HepG2 (cell line): ENCODE data around the gene TNIP3. TPM values are rescaled to one million over a fixed set of nuclear protein-coding genes. Genes with fewer than 3 reads are reported as not detected.

Source experiments
- ATAC-seq: fragments of 200-7000 bp; cut with Tn5 transposase; 3 replicates; pipeline ENCODE4 v1.9.1; 2020; ENCODE audit warnings: mild to moderate bottlenecking, moderate library complexity
- BruUV-seq: library from RNA; stranded (reverse); fragments of 400-500 nt; replicated peaks from 2 replicates; lab custom pipeline; 2021; lab: Mats Ljungman, UMichigan
- CTCF ChIA-PET: fragments of 300-600 bp; formaldehyde crosslinking; extraction: SDS; loops from one replicate; lab custom pipeline; 2021; ENCODE audit warnings: low total read pairs, inconsistent platforms, low intra/inter-chr PET ratio; lab: Yijun Ruan, JAX
- POLR2A ChIA-PET: fragments of 350-600 bp; sonication (Branson Sonifier 250); formaldehyde crosslinking; loops from one replicate; lab custom pipeline; 2020; ENCODE audit warnings: antibody characterized with exemption, inconsistent platforms; lab: Yijun Ruan, JAX
- DNase-seq: peaks from one replicate; pipeline ENCODE4 v3.0.0-alpha.2; 2015; ENCODE audit warnings: low spot score
- FAIRE-seq: peaks from 3 replicates; lab custom pipeline; 2011; peaks lifted over from hg19 to GRCh38; lab: Jason Lieb, UNC
- H2AFZ ChIP-seq: one replicate; pipeline ENCODE4 v1.6.1; 2011; ENCODE audit warnings: low read length, inconsistent platforms
- H3K27ac ChIP-seq: fragments of 300-600 bp; 3 replicates; pipeline ENCODE4 v1.8.0; 2011; ENCODE audit warnings: mixed run types, mild to moderate bottlenecking, mixed read lengths, low read length, inconsistent platforms; ENCODE audit not compliant: insufficient read depth; ENCODE audit errors: extremely low read length
- H3K27me3 ChIP-seq, 2 experiments: fragments of 200-600 bp in 1 of 2; 2 replicates in 1 of 2; 3 replicates in 1 of 2; pipeline versions ENCODE4 v1.6.0 to v1.8.0; 2011; ENCODE audit warnings: low read length in 2 of 2, mild to moderate bottlenecking in 2 of 2, moderate library complexity in 2 of 2, inconsistent platforms in 1 of 2; ENCODE audit not compliant: insufficient read depth in 2 of 2, control insufficient read depth in 1 of 2
- H3K36me3 ChIP-seq, 2 experiments: fragments of 200-600 bp in 1 of 2; replicated peaks in 1 of 2; 2 replicates in 1 of 2; 3 replicates in 1 of 2; pipeline versions ENCODE4 v1.5.1 to v1.8.0; 2011; ENCODE audit warnings: low read length in 2 of 2, inconsistent platforms in 1 of 2; ENCODE audit not compliant: insufficient read depth in 2 of 2, control insufficient read depth in 1 of 2
- H3K4me1 ChIP-seq: 2 replicates; pipeline ENCODE4 v1.5.1; 2012; ENCODE audit warnings: low read length, inconsistent platforms; ENCODE audit not compliant: insufficient read depth
- H3K4me2 ChIP-seq: 2 replicates; pipeline ENCODE4 v1.6.0; 2011; ENCODE audit warnings: low read depth, low read length, inconsistent platforms
- H3K4me3 ChIP-seq, 3 experiments: fragments of 200-600 bp in 1 of 3; sonication (generic), shearing (Covaris generic) in 1 of 3; replicated peaks in 1 of 3; 2 replicates each; pipeline ENCODE4 v1.5.1; 2011 to 2016; ENCODE audit warnings: low read length in 3 of 3, inconsistent platforms in 2 of 3, low read depth in 2 of 3, mild to moderate bottlenecking in 2 of 3, control low read depth in 1 of 3, mixed read lengths in 1 of 3; ENCODE audit not compliant: insufficient read depth in 1 of 3
- H3K79me2 ChIP-seq: one replicate; pipeline ENCODE4 v1.6.1; 2011; ENCODE audit warnings: low read length, inconsistent platforms; ENCODE audit not compliant: insufficient read depth
- H3K9ac ChIP-seq: 2 replicates; pipeline ENCODE4 v1.6.0; 2011; ENCODE audit warnings: mild to moderate bottlenecking, low read depth, low read length, inconsistent platforms; ENCODE audit not compliant: insufficient read depth
- H3K9me3 ChIP-seq: 2 replicates; pipeline ENCODE4 v1.5.1; 2012; ENCODE audit warnings: mild to moderate bottlenecking, low read length
- H4K20me1 ChIP-seq: 2 replicates; pipeline ENCODE4 v1.6.0; 2011; ENCODE audit warnings: inconsistent platforms, mild to moderate bottlenecking, low read length, moderate library complexity; ENCODE audit not compliant: insufficient read depth
- ADNP ChIP-seq: sonication (generic); formaldehyde crosslinking; IDR thresholded peaks from 2 replicates; pipeline ENCODE4 v1.4.0; 2020; ENCODE audit warnings: missing genetic modification reagents
- AHR ChIP-seq: IDR thresholded peaks from 2 replicates; pipeline ENCODE4 v1.6.1; 2018; ENCODE audit warnings: missing genetic modification reagents, missing compliant biosample characterization
- RAD51 ChIP-seq: fragments of 450-650 bp; IDR thresholded peaks from 2 replicates; pipeline ENCODE4 v1.6.1; 2016; ENCODE audit warnings: borderline replicate concordance
- SMAD1 ChIP-seq: sonication (generic); formaldehyde crosslinking; IDR thresholded peaks from 2 replicates; pipeline ENCODE4 v1.4.0; 2020; ENCODE audit warnings: missing genetic modification reagents, low read depth, mild to moderate bottlenecking, borderline replicate concordance
- SP5 ChIP-seq: IDR thresholded peaks from 2 replicates; pipeline ENCODE4 v1.6.1; 2016; ENCODE audit warnings: low read depth, borderline replicate concordance
- ZNF292 ChIP-seq: sonication (generic); formaldehyde crosslinking; IDR thresholded peaks from 2 replicates; pipeline ENCODE4 v1.8.1; 2022; ENCODE audit warnings: mild to moderate bottlenecking, low read depth, missing genetic modification reagents, borderline replicate concordance
- ZSCAN12 ChIP-seq: sonication (generic); formaldehyde crosslinking; IDR thresholded peaks from 2 replicates; pipeline ENCODE4 v1.9.0; 2021; ENCODE audit warnings: mild to moderate bottlenecking, missing genetic modification reagents
- WGBS: methylation state at CpG from one replicate; pipeline ENCODE4 v1.1.6; 2017; ENCODE audit warnings: low lambda C conversion rate; 5-methylcytosine and 5-hydroxymethylcytosine counted together
- in situ Hi-C: cut with HindIII; loops from 2 replicates; pipeline ENCODE4 v1.10.0; 2017; ENCODE audit warnings: low pct_unique_long_range_greater_than_20kb; ENCODE audit not compliant: extremely low pct_ligation_motif_present
- intact Hi-C: fragments of 100-400 bp; cut with micrococcal nuclease; formaldehyde crosslinking; loops from one replicate; pipeline ENCODE4 v1.10.0; 2022; ENCODE audit not compliant: unreplicated experiment
- polyA plus RNA-seq, 8 experiments: library from polyadenylated mRNA; depleted of rRNA in 3 of 8; stranded (reverse) in 7 of 8; unstranded in 1 of 8; fragments of >200 nt; fragmentation: Illumina TruSeq in 4 of 8; extraction: Trizol in 4 of 8; gene quantifications; 2 replicates each; pipeline versions ENCODE4 v1.2.1 to v1.2.3, GENCODE V29; 2011 to 2016; ENCODE audit warnings: low read depth in 4 of 8, missing spikeins in 1 of 8, mixed read lengths in 1 of 8; ENCODE audit not compliant: insufficient read depth in 1 of 8
- total RNA-seq, 5 experiments: library from RNA; depleted of rRNA; stranded (reverse); fragments of >200 nt; fragmentation: Illumina TruSeq; extraction: Trizol; gene quantifications; 2 replicates each; pipeline ENCODE4 v1.2.3, GENCODE V29; 2016; ENCODE audit warnings: low read depth in 1 of 5
- TF ChIP-seq, protein P1 (sequence below), 2 experiments: sonication (generic) in 1 of 2; formaldehyde crosslinking in 1 of 2; IDR thresholded peaks; 2 replicates each; pipeline versions ENCODE4 v1.5.1 to v1.6.1; 2011 to 2020; ENCODE audit warnings: borderline replicate concordance in 1 of 2, low read depth in 1 of 2, low read length in 1 of 2, mild to moderate bottlenecking in 1 of 2, missing genetic modification reagents in 1 of 2, moderate library complexity in 1 of 2
- TF ChIP-seq, protein P2 (sequence below): sonication (generic); formaldehyde crosslinking; IDR thresholded peaks from 2 replicates; pipeline ENCODE4 v1.4.0; 2020; ENCODE audit warnings: mild to moderate bottlenecking, missing genetic modification reagents
- TF ChIP-seq, protein P3 (sequence below): sonication (generic); formaldehyde crosslinking; IDR thresholded peaks from 2 replicates; pipeline ENCODE4 v1.8.1; 2023; ENCODE audit warnings: mild to moderate bottlenecking, missing genetic modification reagents, borderline replicate concordance
- TF ChIP-seq, protein P4 (sequence below): sonication (generic); formaldehyde crosslinking; IDR thresholded peaks from 2 replicates; pipeline ENCODE4 v1.4.0; 2020; ENCODE audit warnings: mild to moderate bottlenecking, missing genetic modification reagents

The TNIP3 gene
- total and polyA plus RNA-seq, 2 of the 13 experiments (the other 11 are each of a cell fraction or from before 2014, with no cell fraction given) = not detected

DNA sequence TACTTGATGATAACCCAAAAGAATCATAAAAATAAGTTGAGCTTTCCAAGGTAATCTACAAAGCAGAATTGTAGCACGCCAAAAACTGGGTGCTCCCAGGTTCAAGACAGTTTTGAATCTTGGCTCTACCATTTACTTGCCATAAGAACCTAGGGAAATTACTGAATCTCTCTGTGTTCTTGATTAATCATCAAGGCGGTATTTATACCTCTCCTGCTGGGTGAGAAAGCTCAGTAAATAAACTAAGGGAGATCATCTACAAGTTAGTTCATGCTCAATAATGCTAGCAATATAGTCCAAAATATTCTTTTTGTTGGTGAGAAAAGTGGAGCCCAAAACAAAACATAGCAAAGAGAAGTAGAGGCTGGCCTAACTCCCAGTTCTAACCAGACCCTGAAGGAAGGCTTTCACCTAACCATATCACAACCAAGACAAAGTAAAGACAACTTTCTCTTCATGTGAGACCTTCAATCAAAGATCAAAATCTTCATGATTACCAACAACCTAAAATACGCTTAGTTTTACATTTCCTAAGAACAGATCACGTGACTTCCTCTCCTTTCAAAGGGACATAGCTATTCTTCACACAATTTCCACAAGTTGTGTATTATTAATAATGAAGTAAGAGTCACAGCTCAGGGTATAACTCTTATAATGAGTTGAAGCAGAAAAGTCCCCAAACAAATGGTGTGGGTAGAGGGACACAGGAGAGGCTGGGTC, 34.4 kb downstream of the TNIP3 start:
- FAIRE-seq = no peak
- CTCF ChIA-PET = no interaction called here
- Histone ChIP-seq H3K27me3 (no peaks in the 10 kb centered on the region), H2AFZ (no peak overlapping the region), H3K36me3 (no peaks in the 10 kb centered on the region), H3K79me2 (no peaks in the 10 kb centered on the region), H4K20me1 (no peaks in the 10 kb centered on the region), H3K9ac (no peak overlapping the region), H3K4me3 (no peak overlapping the region), H3K9me3 (no peaks in the 10 kb centered on the region), H3K4me2 (no peak overlapping the region), H3K4me1 (peaks cover 13% of the 10 kb centered on the region), H3K27ac (no peak overlapping the region)
- in situ Hi-C loops = no loop called here
- no peak for DNase-seq
- intact Hi-C loops = no loop called here
- POLR2A ChIA-PET = no interaction called here
- no peak for TF ChIP-seq ADNP
- TF ChIP-seq RAD51 = peak; percentile 82
- TF ChIP-seq, protein P1, sequence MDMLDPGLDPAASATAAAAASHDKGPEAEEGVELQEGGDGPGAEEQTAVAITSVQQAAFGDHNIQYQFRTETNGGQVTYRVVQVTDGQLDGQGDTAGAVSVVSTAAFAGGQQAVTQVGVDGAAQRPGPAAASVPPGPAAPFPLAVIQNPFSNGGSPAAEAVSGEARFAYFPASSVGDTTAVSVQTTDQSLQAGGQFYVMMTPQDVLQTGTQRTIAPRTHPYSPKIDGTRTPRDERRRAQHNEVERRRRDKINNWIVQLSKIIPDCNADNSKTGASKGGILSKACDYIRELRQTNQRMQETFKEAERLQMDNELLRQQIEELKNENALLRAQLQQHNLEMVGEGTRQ (IDR thresholded peaks at IDR 0.05; ENCODE audit: low read depth, low read length) = peak; percentile 49; the same call in 1 of the 2 replicates
- TF ChIP-seq, protein P1 (CRISPR knock-in tag; IDR thresholded peaks at IDR 0.05; ENCODE audit: borderline replicate concordance) = no peak
- no peak for ATAC-seq
- 17% methylated on average over 4 of the region's 4 CpGs for WGBS
- BruUV-seq = no TSS peak

DNA sequence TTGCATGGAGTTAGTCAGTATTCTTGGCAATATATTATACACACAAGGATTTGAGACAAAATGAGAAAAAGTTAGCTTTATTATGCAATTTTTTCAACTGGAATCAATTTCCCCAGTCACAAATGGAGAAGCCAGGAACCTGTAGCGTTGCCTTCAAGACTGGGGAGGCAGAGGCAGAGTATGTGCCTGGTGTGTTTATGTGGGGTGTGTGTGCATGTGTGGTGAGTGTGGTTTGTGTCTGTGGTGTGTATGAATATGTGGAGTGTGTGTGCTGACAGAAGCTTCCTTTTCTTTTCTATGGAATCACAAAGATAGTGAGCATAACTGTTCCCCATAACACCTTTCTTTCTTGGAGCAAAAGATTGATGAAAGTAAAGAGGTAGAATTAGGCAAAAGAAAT, 37.0 kb downstream of the TNIP3 start:
- Histone ChIP-seq H4K20me1 (no peaks in the 10 kb centered on the region), H3K27ac (no peak overlapping the region), H3K9ac (no peak overlapping the region), H3K4me1 (peaks cover 13% of the 10 kb centered on the region), H3K4me3 (no peak overlapping the region), H2AFZ (no peak overlapping the region), H3K79me2 (no peaks in the 10 kb centered on the region), H3K4me2 (no peak overlapping the region), H3K27me3 (no peaks in the 10 kb centered on the region), H3K9me3 (no peaks in the 10 kb centered on the region), H3K36me3 (no peaks in the 10 kb centered on the region)
- intact Hi-C loops = no loop called here
- TF ChIP-seq ZSCAN12 (CRISPR knock-in tag) (no peak), SMAD1 (CRISPR knock-in tag) (no peak), AHR (no peak), SP5 (CRISPR knock-in tag) (no peak), ZNF292 (no peak)
- TF ChIP-seq, protein P2, sequence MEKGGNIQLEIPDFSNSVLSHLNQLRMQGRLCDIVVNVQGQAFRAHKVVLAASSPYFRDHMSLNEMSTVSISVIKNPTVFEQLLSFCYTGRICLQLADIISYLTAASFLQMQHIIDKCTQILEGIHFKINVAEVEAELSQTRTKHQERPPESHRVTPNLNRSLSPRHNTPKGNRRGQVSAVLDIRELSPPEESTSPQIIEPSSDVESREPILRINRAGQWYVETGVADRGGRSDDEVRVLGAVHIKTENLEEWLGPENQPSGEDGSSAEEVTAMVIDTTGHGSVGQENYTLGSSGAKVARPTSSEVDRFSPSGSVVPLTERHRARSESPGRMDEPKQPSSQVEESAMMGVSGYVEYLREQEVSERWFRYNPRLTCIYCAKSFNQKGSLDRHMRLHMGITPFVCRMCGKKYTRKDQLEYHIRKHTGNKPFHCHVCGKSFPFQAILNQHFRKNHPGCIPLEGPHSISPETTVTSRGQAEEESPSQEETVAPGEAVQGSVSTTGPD (CRISPR knock-in tag) = no peak
- TF ChIP-seq, protein P3, sequence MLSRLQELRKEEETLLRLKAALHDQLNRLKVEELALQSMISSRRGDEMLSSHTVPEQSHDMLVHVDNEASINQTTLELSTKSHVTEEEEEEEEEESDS (CRISPR knock-in tag) = no peak
- TF ChIP-seq, protein P4, sequence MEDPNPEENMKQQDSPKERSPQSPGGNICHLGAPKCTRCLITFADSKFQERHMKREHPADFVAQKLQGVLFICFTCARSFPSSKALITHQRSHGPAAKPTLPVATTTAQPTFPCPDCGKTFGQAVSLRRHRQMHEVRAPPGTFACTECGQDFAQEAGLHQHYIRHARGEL (CRISPR knock-in tag) = no peak
- FAIRE-seq = no peak
- ChIA-PET POLR2A (no interaction called here), CTCF (no interaction called here)
- ATAC-seq = no peak
- WGBS = 36% methylated on average over 1 of the region's 1 CpG
- no TSS peak for BruUV-seq
- DNase-seq = no peak
- in situ Hi-C loops = no loop called here
